SK-N-SH treated with all-trans-retinoic acid at 6 μM for 48 hours (cell line): ENCODE data around the gene SH3YL1.

Source experiments
- ARNTL ChIP-seq: fragments of 450-650 bp; formaldehyde crosslinking; IDR thresholded peaks from 2 replicates; pipeline ENCODE4 v1.5.0; 2020; ENCODE audit warnings: low read depth, mild to moderate bottlenecking, moderate library complexity, borderline replicate concordance
- CREB5 ChIP-seq: fragments of 250-450 bp; sonication (Bioruptor Pico); IDR thresholded peaks from 2 replicates; pipeline ENCODE4 v1.5.1; 2020; ENCODE audit warnings: low read depth, mild to moderate bottlenecking, moderate library complexity
- CSDC2 ChIP-seq: fragments of 250-450 bp; sonication (Bioruptor Pico); IDR thresholded peaks from 2 replicates; pipeline ENCODE4 v1.5.0; 2020; ENCODE audit warnings: mild to moderate bottlenecking, moderate library complexity
- ESRRG ChIP-seq: fragments of 250-450 bp; sonication (Bioruptor Pico); IDR thresholded peaks from 2 replicates; pipeline ENCODE4 v1.6.1; 2021; ENCODE audit warnings: mild to moderate bottlenecking
- GLIS3 ChIP-seq: fragments of 250-450 bp; sonication (Bioruptor Pico); IDR thresholded peaks from 2 replicates; pipeline ENCODE4 v1.5.0; 2020; ENCODE audit warnings: mild to moderate bottlenecking, moderate library complexity
- OSR1 ChIP-seq: fragments of 250-450 bp; sonication (Bioruptor Pico); IDR thresholded peaks from 2 replicates; pipeline ENCODE4 v1.8.0; 2022; ENCODE audit warnings: moderate library complexity, mild to moderate bottlenecking, inconsistent platforms
- PATZ1 ChIP-seq: fragments of 250-450 bp; sonication (Bioruptor Pico); IDR thresholded peaks from 2 replicates; pipeline ENCODE4 v1.8.0; 2020; ENCODE audit warnings: mild to moderate bottlenecking, moderate library complexity, borderline replicate concordance
- PPARA ChIP-seq: fragments of 250-450 bp; sonication (Bioruptor Pico); IDR thresholded peaks from 2 replicates; pipeline ENCODE4 v1.5.0; 2020; ENCODE audit warnings: mild to moderate bottlenecking, borderline replicate concordance
- TCF4 ChIP-seq: fragments of 250-450 bp; sonication (Bioruptor Pico); IDR thresholded peaks from 2 replicates; pipeline ENCODE4 v1.8.0; 2021; ENCODE audit warnings: mild to moderate bottlenecking, moderate library complexity, borderline replicate concordance
- TSHZ2 ChIP-seq: fragments of 250-450 bp; sonication (Bioruptor Pico); IDR thresholded peaks from 2 replicates; pipeline ENCODE4 v1.5.0; 2020; ENCODE audit warnings: mild to moderate bottlenecking, moderate library complexity
- ZC3H10 ChIP-seq: fragments of 250-450 bp; sonication (Bioruptor Pico); IDR thresholded peaks from 2 replicates; pipeline ENCODE4 v1.5.1; 2021; ENCODE audit warnings: mild to moderate bottlenecking, moderate library complexity
- ZFP3 ChIP-seq: fragments of 250-450 bp; sonication (Bioruptor Pico); IDR thresholded peaks from 2 replicates; pipeline ENCODE4 v1.5.0; 2020; ENCODE audit warnings: mild to moderate bottlenecking, moderate library complexity
- ZFP30 ChIP-seq: fragments of 450-650 bp; formaldehyde crosslinking; IDR thresholded peaks from 2 replicates; pipeline ENCODE4 v1.5.0; 2022; ENCODE audit warnings: mild to moderate bottlenecking, moderate library complexity
- ZNF70 ChIP-seq: fragments of 450-650 bp; formaldehyde crosslinking; IDR thresholded peaks from 2 replicates; pipeline ENCODE4 v1.5.0; 2020; ENCODE audit warnings: mild to moderate bottlenecking, moderate library complexity

GRCh38 chr2:201648-202433, 62.0 kb downstream of the SH3YL1 start:
- TF ChIP-seq PATZ1 (CRISPR knock-in tag) (no peak), CREB5 (CRISPR knock-in tag) (no peak), ESRRG (CRISPR knock-in tag) (no peak), ZNF70 (CRISPR knock-in tag) (no peak), TCF4 (CRISPR knock-in tag) (no peak), ZC3H10 (CRISPR knock-in tag) (no peak), ARNTL (CRISPR knock-in tag) (no peak), ZFP30 (no peak), TSHZ2 (no peak), GLIS3 (CRISPR knock-in tag) (no peak), ZFP3 (no peak), CSDC2 (CRISPR knock-in tag) (no peak), OSR1 (CRISPR knock-in tag) (no peak), PPARA (no peak)
